ENCODE data around the gene MRPL1. TPM values are rescaled to one million over a fixed set of nuclear protein-coding genes. Genes with fewer than 3 reads are reported as not detected.
"Not testable (repeated sequence)": the region's sequence is repeated elsewhere in the genome, so short reads cannot be mapped to it uniquely, and the experiment has no call there.

Gene MRPL1
- polyA plus RNA-seq, 1 experiment, result 8.3 TPM

DNA sequence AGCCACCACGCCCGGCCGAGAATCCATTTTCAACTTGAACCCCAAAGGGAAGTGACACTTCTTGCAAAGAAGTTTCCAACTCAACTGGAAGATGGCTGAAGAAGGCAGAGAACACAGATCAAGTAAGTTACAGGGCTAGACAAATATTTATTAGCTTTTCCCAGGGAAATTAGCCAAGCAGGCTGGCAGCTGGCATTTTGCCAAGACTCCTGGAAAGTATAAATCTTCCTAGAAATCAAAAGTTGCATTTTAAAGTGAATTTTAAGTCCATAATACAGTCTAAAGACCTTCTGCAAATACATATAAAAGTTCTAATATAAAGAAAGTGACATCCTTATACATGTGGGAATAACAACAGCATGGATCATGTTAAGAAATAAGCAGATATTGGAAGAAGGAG lies 3.4 kb upstream of the MRPL1 start:
- DNase-seq (ENCODE audit: low read depth), result no peak
- Histone ChIP-seq H3K4me3 (ENCODE audit: low read depth, low read length) (no peak overlapping the region), H3K36me3 (ENCODE audit: control insufficient read depth, insufficient read depth, low read length) (no peaks in the 10 kb centered on the region), H3K27me3 (ENCODE audit: control insufficient read depth, insufficient read depth, low read length) (no peaks in the 10 kb centered on the region)
- TF ChIP-seq, protein P1, sequence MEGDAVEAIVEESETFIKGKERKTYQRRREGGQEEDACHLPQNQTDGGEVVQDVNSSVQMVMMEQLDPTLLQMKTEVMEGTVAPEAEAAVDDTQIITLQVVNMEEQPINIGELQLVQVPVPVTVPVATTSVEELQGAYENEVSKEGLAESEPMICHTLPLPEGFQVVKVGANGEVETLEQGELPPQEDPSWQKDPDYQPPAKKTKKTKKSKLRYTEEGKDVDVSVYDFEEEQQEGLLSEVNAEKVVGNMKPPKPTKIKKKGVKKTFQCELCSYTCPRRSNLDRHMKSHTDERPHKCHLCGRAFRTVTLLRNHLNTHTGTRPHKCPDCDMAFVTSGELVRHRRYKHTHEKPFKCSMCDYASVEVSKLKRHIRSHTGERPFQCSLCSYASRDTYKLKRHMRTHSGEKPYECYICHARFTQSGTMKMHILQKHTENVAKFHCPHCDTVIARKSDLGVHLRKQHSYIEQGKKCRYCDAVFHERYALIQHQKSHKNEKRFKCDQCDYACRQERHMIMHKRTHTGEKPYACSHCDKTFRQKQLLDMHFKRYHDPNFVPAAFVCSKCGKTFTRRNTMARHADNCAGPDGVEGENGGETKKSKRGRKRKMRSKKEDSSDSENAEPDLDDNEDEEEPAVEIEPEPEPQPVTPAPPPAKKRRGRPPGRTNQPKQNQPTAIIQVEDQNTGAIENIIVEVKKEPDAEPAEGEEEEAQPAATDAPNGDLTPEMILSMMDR (IDR thresholded peaks at IDR 0.05; ENCODE audit: insufficient read depth, low read depth, low read length), result no peak
- POLR2A ChIA-PET, result no interaction called here
- CTCF ChIA-PET, result no interaction called here

DNA sequence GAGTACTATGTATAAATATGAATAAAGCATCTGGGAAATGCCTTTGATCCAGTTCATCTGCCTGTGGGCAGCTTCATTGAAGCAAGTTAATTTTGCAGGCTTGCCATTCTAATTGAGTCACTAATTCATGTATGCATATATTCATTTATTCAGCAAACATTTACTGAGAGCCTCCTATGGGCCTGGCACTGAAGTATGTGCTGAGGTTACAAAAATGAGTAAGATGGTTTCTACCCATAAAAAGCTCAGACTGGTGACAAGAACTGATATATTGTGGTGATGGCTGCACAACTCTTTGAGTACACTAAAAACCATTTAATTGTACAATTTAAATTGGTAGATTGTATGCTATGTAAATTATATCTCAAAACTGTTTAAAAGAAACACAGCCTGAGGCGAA lies 1.1 kb upstream of the MRPL1 start:
- CTCF ChIA-PET, result interaction anchor here (0.6 to 1.9 kb wide), 4 partner anchors 10 to 61 kb away, joined by 4 to 5 read pairs (median 4); no protein-coding TSS in a partner anchor
- H3K4me3 ChIP-seq (ENCODE audit: low read depth, low read length), result no peak overlapping the region
- POLR2A ChIA-PET, result interaction anchor here (0.6 kb wide), 1 partner anchor 101 kb away, joined by 4 read pairs; no protein-coding TSS in a partner anchor
- TF ChIP-seq, protein P1 (IDR thresholded peaks at IDR 0.05; ENCODE audit: insufficient read depth, low read depth, low read length), result no peak
- DNase-seq (ENCODE audit: low read depth), result no peak
- H3K36me3 ChIP-seq (ENCODE audit: control insufficient read depth, insufficient read depth, low read length), result no peaks in the 10 kb centered on the region
- no peaks in the 10 kb centered on the region for H3K27me3 ChIP-seq (ENCODE audit: control insufficient read depth, insufficient read depth, low read length)

DNA sequence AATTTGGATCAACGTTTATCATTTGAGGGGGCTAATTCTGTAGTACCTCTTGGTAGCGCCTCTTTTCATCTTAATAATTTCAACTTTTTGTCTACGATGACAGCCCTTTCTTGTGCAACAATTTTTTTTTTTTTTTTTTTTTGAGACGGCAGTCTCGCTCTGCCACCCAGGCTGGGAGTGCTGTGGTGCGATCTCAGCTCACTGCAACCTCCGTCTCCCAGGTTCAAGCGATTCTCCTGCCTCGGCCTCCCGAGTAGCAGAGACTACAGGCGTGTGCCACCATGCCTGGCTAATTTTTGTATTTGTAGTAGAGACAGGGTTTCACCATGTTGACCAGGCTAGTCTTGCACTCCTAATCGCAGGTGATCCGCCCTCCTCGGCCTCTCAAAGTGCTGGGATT lies 711 bp downstream of the MRPL1 start:
- POLR2A ChIA-PET, result interaction anchor here (0.6 kb wide), 1 partner anchor 37 kb away, joined by 13 read pairs; no protein-coding TSS in a partner anchor
- CTCF ChIA-PET; H3K36me3 ChIP-seq (ENCODE audit: control insufficient read depth, insufficient read depth, low read length); H3K27me3 ChIP-seq (ENCODE audit: control insufficient read depth, insufficient read depth, low read length); DNase-seq (ENCODE audit: low read depth): not testable (repeated sequence)
- H3K4me3 ChIP-seq (ENCODE audit: low read depth, low read length), result peak overlapping the region; percentile 65

DNA sequence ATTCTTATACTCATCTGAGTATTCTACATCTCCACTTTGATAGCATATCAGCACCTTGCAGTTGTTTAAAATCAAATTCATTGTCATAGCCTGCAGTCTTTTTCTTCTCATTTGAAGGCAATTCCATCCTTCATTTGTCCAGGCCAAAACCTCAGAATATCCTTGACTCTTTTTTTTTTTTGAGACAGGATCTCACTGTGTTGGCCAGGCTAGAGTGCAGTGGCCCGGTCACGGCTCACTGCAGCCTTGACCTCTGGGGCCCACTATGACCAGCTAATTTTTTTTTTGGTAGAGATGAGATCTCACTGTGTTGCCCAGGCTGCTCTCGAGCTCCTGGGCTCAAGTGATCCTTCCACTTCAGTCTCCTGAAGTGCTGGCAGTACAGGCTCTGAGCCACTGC lies 2.6 kb downstream of the MRPL1 start:
- Histone ChIP-seq H3K36me3 (ENCODE audit: control insufficient read depth, insufficient read depth, low read length) (no peaks in the 10 kb centered on the region), H3K4me3 (ENCODE audit: low read depth, low read length) (no peak overlapping the region), H3K27me3 (ENCODE audit: control insufficient read depth, insufficient read depth, low read length) (no peaks in the 10 kb centered on the region)
- TF ChIP-seq, protein P1 (IDR thresholded peaks at IDR 0.05; ENCODE audit: insufficient read depth, low read depth, low read length), result no peak
- DNase-seq (ENCODE audit: low read depth), result no peak
- CTCF ChIA-PET, result interaction anchor here (0.7 kb wide), 1 partner anchor 462 kb away, joined by 3 read pairs; no protein-coding TSS in a partner anchor
- POLR2A ChIA-PET, result no interaction called here

DNA sequence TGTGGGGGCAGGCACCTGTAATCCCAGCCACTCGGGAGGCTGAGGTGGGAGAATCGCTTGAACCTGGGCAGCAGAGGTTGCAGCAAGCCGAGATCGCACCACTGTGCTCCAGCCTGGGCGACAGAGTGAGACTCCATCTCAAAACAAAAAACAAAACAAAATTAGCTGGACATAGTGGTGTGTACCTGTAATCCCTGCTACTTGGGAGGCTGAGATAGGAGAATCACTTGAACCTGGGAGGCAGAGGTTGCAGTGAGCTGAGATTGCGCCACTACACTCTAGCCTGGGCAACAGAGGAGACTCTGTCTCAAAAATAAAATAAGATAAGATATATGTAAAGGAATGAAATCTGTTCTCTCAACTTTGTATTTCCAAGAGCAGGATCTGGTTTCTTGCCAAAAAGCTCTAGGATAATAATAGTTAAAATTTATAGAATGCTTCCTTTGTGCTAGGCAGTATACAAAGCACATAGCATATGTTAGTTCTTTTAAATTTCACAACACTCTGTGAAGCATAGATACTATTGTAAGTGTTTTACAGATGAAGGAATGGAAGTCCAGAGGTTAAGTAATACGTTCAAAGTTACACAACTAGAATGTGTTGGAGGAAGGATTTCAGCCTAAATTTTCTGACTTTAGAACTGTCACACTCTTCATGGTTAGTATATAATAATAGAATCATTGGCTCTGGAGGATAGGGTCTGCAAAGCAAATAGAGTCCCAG lies 10.3 kb downstream of the MRPL1 start:
- no peak overlapping the region for H3K4me3 ChIP-seq (ENCODE audit: low read depth, low read length)
- H3K27me3 ChIP-seq (ENCODE audit: control insufficient read depth, insufficient read depth, low read length), result no peaks in the 10 kb centered on the region
- TF ChIP-seq, protein P1 (IDR thresholded peaks at IDR 0.05; ENCODE audit: insufficient read depth, low read depth, low read length), result no peak
- peaks cover 2% of the 10 kb centered on the region for H3K36me3 ChIP-seq (ENCODE audit: control insufficient read depth, insufficient read depth, low read length)
- no peak for DNase-seq (ENCODE audit: low read depth)
- ChIA-PET CTCF (no interaction called here), POLR2A (no interaction called here)
